Ovary (tissue), 9 donors: ENCODE results near the gene HMX2. TPM values are rescaled to one million over a fixed set of nuclear protein-coding genes. Genes with fewer than 3 reads are reported as not detected.

Experiments
- DNase-seq, 5 donors: peaks; one replicate each; pipeline ENCODE4 v3.0.0-alpha.2; 2019 to 2020
- H3K27ac ChIP-seq, 2 donors: fragments of 200-600 bp; one replicate each; pipeline versions ENCODE4 v1.5.1 to v1.8.0; 2019 to 2022
- H3K27me3 ChIP-seq: fragments of 200-600 bp; one replicate; pipeline ENCODE4 v1.8.0; 2022
- H3K36me3 ChIP-seq: fragments of 200-600 bp; sonication (generic); one replicate; pipeline ENCODE4 v1.5.1; 2019
- H3K4me1 ChIP-seq: one replicate; pipeline ENCODE4 v1.8.1; 2013; ENCODE audit warnings: mild to moderate bottlenecking, moderate library complexity; ENCODE audit not compliant: insufficient read depth
- H3K4me3 ChIP-seq: fragments of 200-600 bp; sonication (generic); one replicate; pipeline ENCODE4 v1.5.1; 2017
- H3K9me3 ChIP-seq, 2 donors: fragments of 200-600 bp in 1 of 2; sonication (generic) in 1 of 2; one replicate each; pipeline versions ENCODE4 v1.5.1 to v1.8.1; 2013 to 2019; ENCODE audit warnings: mild to moderate bottlenecking in 1 of 2, moderate library complexity in 1 of 2
- CTCF ChIP-seq, 3 donors: fragments of 450-650 bp in 2 of 3; fragments of 200-600 bp in 1 of 3; IDR thresholded peaks; one replicate each; pipeline versions ENCODE4 v1.5.1 to v1.8.0; 2016 to 2022; ENCODE audit warnings: antibody characterized with exemption in 3 of 3, mild to moderate bottlenecking in 1 of 3
- EP300 ChIP-seq: sonication (generic); formaldehyde crosslinking; IDR thresholded peaks from one replicate; pipeline ENCODE4 v1.6.1; 2017; ENCODE audit warnings: antibody characterized with exemption
- POLR2A ChIP-seq: fragments of 450-650 bp; IDR thresholded peaks from one replicate; pipeline ENCODE4 v1.6.1; 2017; ENCODE audit warnings: antibody characterized with exemption, mild to moderate bottlenecking, moderate library complexity
- WGBS, 3 donors: extraction: QIAGEN DNeasy Blood & Tissue Kit in 1 of 3; methylation state at CpG; one replicate each; pipeline versions ENCODE4 v1.1.5 to v1.1.7; 2013 to 2017; 5-methylcytosine and 5-hydroxymethylcytosine counted together
- intact Hi-C, 4 donors: fragments of 100-400 bp; cut with DNase I; formaldehyde crosslinking; loops; one replicate each; pipeline versions ENCODE4 v1.11.0 to v1.15.1; 2022 to 2023
- polyA plus RNA-seq, 2 donors: library from polyadenylated mRNA; stranded (reverse); fragments of 200-250 nt in 1 of 2; fragments of 350-450 nt in 1 of 2; fragmentation: Illumina TruSeq in 1 of 2; extraction: RNeasy Lipid Tissue Mini Kit (QIAGEN cat#74804) in 1 of 2; gene quantifications; one replicate each; pipeline ENCODE4 v1.2.3, GENCODE V29; 2013 to 2014
- total RNA-seq, 7 donors: library from RNA; depleted of rRNA in 2 of 7; stranded (reverse); fragments of >200 nt in 2 of 7; fragmentation: NEBNext Ultra II Directional in 3 of 7; extraction: Animal tissue kit (Norgen Biotek cat#: 25700) in 3 of 7; gene quantifications; one replicate each; pipeline versions ENCODE4 v1.1.0 to v1.2.4, GENCODE V29; 2016 to 2023
- donor health status: DM: no; HTN: no; CAD: no; lungs with moderate emphysema.
- donor health status: DM: no; HTN: no; CAD: no.
- donor health status: Bipolar disorder and iron deficiency.
- donor health status: DM: yes; HTN: yes; CAD: no.
- donor health status: DM: no; HTN: no; CAD: no.
- donor health status: DM: yes; HTN: yes; CAD: no.

The HMX2 gene
- total and polyA plus RNA-seq, 9 donors, result not detected

GRCh38 chr10:123103944-123104343, 44.0 kb upstream of the HMX2 start:
- no peak for DNase-seq
- whole genome bisulfite sequencing, 3 donors, result 75 to 79% (median 78%) methylated on average over 9 of the region's 9 CpGs
- Histone ChIP-seq H3K4me3 (no peak overlapping the region), H3K4me1 (no peaks in the 10 kb centered on the region), H3K9me3 (no peaks in the 10 kb centered on the region), H3K27ac (no peak overlapping the region), H3K36me3 (no peaks in the 10 kb centered on the region), H3K27me3 (no peaks in the 10 kb centered on the region)
- intact Hi-C loops, result no loop called here
- TF ChIP-seq POLR2A (no peak), EP300 (no peak), CTCF (IDR thresholded peaks at IDR 0.05) (no peak)

GRCh38 chr10:123109466-123109865, 38.5 kb upstream of the HMX2 start:
- DNase-seq, result no peak
- intact Hi-C loops, result no loop called here
- no peaks in the 10 kb centered on the region for H3K4me1 ChIP-seq
- no peaks in the 10 kb centered on the region for H3K9me3 ChIP-seq
- 66 to 67% (median 67%) methylated on average over 7 of the region's 7 CpGs for WGBS, 3 donors
- no peaks in the 10 kb centered on the region for H3K27me3 ChIP-seq
- H3K36me3 ChIP-seq, result no peaks in the 10 kb centered on the region
- TF ChIP-seq CTCF (IDR thresholded peaks at IDR 0.05), result no peak
- TF ChIP-seq EP300, result no peak
- no peak for TF ChIP-seq POLR2A
- no peak overlapping the region for H3K4me3 ChIP-seq
- no peak overlapping the region for H3K27ac ChIP-seq

DNA sequence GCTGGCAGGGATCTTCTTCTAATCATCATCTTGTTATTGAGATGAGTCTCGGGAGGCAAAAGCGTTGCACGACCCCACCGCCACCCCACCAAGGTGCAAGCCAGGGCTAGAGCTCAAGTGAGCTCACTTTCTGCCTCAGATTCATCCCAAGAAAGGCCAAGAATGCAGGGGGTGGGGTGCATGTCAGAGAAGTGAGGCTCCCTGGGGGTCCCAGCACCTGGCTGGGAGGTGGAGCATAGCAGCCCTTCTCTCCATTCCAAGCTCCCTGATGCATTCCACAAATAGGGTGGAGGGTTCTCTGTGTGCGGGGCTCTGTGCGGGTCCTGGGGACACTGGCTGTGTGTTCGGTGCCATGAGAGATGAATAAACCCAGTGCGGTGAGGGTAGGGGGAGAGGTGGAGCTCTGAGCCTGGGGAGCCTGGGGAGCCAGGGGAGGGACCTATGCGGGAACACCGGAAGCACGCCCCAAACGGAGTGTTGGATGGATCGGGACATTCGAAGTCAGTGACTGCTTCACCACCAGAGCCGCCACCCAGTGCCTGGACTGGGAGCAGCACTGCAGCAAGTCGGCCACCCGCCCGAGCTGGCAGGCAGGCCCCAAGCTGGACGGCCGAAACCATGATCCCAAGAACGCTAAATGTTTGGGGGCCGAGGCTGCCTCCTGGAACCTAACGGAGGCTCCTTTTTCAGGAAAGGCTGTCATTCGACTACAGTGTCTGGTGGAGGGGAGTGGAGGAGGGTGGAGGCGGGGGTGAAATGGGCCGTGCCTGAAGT, 30.1 kb upstream of the HMX2 start:
- DNase-seq, result no peak
- Histone ChIP-seq H3K27me3 (no peaks in the 10 kb centered on the region), H3K9me3 (no peaks in the 10 kb centered on the region), H3K4me1 (no peaks in the 10 kb centered on the region), H3K36me3 (no peaks in the 10 kb centered on the region), H3K4me3 (no peak overlapping the region), H3K27ac (no peak overlapping the region)
- intact Hi-C loops, result no loop called here
- no peak for TF ChIP-seq EP300
- TF ChIP-seq POLR2A, result no peak
- no peak for TF ChIP-seq CTCF (IDR thresholded peaks at IDR 0.05)
- 4 to 6% (median 5%) methylated on average over 26 of the region's 26 CpGs for WGBS, 3 donors

DNA sequence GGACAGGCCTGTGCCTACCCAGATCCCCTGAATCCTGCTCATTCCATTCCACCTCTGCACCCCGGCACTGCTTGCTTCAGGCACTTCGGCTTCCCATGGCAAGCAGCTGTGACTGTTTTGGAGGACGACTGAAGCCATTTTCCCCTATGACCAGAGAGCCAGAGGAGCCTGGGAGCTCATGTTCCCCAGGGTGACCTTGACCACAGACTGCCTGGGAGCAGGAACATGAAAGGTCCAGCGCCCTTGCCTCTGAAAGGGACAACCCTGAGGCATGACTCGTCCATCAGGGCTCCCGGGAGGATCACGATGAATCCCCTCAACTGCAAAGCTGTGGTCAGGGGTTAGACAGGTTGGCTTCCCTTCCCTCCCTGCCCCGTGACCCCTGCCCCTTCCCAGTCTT, 28.9 kb upstream of the HMX2 start:
- Histone ChIP-seq H3K9me3 (no peaks in the 10 kb centered on the region), H3K27ac (no peak overlapping the region), H3K4me3 (no peak overlapping the region), H3K27me3 (no peaks in the 10 kb centered on the region), H3K36me3 (no peaks in the 10 kb centered on the region), H3K4me1 (no peaks in the 10 kb centered on the region)
- TF ChIP-seq POLR2A, result no peak
- no peak for TF ChIP-seq EP300
- TF ChIP-seq CTCF (IDR thresholded peaks at IDR 0.05), result no peak
- 56 to 66% (median 62%) methylated on average over 8 of the region's 8 CpGs for WGBS, 3 donors
- DNase-seq, result no peak
- intact Hi-C loops, result no loop called here
